Stimulated activated CD4-positive, alpha-beta T cell treated with anti-CD3 and anti-CD28 coated beads, TNF-alpha, amount 100 ng/mL, for 24 hours (primary cell): ENCODE results near the gene GDF7.

Source experiments
- DNase-seq, 3 experiments: peaks; one replicate each; pipeline ENCODE4 v3.0.0-alpha.2; 2020; ENCODE audit warnings: low read depth in 3 of 3

GDF7 gene

GRCh38 chr2:20661421-20662307 lies 5.3 kb upstream of the GDF7 start:
- peak; percentile 49 to 53 (median 49) for DNase-seq

DNA sequence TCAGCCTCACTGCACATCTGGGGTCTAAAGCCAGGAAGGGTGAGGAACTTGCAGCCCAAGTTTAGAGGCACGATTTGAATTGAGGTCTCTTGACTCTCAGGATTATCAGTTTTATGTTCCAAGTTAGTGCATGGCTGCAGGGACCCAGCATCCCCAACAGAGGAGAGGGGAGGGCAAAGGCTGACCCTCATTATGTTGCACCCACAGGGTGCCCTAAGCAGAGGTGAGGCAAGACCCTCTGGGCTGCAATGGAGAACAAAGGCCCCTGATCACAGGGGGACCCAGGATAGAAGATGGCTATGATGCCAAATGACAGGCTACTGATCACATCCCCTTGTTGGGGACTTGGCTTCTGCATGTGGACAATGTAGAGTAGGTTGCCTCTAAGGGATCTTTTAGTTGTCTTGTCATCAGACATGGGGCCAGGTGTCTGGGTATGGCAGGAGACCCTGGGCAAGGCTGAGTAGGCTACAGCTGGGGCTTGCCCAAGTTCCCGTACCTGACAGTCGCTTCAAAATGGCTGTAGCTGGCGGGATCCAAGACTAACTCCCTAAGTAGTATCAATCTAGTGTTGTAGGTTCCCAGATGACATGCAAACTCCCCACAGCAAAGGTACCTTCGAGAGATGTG lies 4.5 kb upstream of the GDF7 start:
- no peak for DNase-seq

GRCh38 chr2:20663196-20664070 lies 3.5 kb upstream of the GDF7 start:
- DNase-seq, result no peak

GRCh38 chr2:20664071-20664390 lies 2.9 kb upstream of the GDF7 start:
- no peak for DNase-seq

- DNase-seq, result no peak
Measured at GRCh38 chr2:20664431-20665242, 2.3 kb upstream of the GDF7 start.

- no peak for DNase-seq
Measured at GRCh38 chr2:20665243-20666004, 1.5 kb upstream of the GDF7 start.

GRCh38 chr2:20666005-20666303 lies 990 bp upstream of the GDF7 start:
- DNase-seq, result no peak

DNA sequence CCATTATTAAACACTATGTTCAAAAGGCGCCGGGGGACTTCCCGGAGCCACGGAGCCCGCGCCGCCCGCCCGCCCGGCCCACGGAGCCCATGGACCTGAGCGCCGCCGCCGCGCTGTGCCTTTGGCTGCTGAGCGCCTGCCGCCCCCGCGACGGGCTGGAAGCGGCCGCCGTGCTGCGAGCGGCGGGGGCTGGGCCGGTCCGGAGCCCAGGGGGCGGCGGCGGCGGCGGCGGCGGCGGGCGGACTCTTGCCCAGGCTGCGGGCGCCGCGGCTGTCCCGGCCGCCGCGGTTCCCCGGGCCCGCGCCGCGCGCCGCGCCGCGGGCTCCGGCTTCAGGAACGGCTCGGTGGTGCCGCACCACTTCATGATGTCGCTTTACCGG lies 197 bp downstream of the GDF7 start:
- DNase-seq, result no peak

GRCh38 chr2:20667531-20668401 lies 822 bp downstream of the GDF7 start:
- DNase-seq, result no peak

DNA sequence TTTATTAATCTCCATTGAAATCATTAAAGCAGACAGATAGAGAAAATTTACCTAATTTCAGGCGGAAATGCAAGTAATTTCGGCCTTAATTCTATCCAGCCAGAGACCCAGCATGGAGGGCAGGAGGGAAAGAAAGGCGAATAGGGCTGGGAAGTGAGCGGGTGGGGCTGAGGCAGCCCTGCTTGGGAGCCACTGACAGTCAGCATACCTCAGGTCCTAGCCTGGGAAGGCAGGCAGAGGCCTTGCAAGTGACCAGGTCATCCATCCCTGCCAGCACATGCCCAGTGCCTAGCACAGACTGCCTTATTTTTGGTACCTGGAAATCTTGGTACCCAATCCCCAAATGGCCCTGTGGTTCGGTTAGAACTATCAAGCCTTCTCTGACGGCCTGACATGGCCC lies 1.5 kb downstream of the GDF7 start:
- no peak for DNase-seq

- no peak for DNase-seq
Measured at GRCh38 chr2:20668871-20669475, 2.0 kb downstream of the GDF7 start.

GRCh38 chr2:20669562-20670314 lies 2.8 kb downstream of the GDF7 start:
- no peak for DNase-seq

DNA sequence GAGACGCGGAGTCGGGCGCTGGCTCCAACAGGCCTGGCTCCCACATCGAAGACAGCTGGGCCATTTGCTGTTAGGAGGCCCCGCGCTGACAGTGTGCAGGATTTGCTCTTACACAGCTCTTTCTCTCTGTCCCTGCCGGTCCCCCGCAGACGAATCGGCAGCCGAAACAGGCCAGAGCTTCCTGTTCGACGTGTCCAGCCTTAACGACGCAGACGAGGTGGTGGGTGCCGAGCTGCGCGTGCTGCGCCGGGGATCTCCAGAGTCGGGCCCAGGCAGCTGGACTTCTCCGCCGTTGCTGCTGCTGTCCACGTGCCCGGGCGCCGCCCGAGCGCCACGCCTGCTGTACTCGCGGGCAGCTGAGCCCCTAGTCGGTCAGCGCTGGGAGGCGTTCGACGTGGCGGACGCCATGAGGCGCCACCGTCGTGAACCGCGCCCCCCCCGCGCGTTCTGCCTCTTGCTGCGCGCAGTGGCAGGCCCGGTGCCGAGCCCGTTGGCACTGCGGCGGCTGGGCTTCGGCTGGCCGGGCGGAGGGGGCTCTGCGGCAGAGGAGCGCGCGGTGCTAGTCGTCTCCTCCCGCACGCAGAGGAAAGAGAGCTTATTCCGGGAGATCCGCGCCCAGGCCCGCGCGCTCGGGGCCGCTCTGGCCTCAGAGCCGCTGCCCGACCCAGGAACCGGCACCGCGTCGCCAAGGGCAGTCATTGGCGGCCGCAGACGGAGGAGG lies 3.5 kb downstream of the GDF7 start:
- no peak for DNase-seq

GRCh38 chr2:20671036-20671735 lies 4.2 kb downstream of the GDF7 start:
- DNase-seq, result no peak

DNA sequence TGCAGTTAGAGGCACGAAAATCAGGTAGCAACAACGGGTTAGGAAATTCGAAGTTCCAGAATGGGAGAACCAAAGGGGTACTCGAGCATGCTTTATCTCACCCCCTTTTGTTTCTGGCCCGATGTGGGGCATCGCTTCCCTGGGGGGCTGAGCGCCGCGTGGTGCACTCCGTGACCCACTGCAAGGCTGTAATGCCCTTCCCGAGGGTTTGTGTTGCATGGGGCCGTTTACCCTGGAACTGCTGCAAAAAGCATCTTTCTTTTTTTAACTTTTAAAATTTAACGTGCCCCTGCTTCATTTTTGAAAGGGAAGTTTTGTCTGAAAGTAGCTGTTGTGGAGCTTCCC lies 4.8 kb downstream of the GDF7 start:
- DNase-seq, result no peak

DNA sequence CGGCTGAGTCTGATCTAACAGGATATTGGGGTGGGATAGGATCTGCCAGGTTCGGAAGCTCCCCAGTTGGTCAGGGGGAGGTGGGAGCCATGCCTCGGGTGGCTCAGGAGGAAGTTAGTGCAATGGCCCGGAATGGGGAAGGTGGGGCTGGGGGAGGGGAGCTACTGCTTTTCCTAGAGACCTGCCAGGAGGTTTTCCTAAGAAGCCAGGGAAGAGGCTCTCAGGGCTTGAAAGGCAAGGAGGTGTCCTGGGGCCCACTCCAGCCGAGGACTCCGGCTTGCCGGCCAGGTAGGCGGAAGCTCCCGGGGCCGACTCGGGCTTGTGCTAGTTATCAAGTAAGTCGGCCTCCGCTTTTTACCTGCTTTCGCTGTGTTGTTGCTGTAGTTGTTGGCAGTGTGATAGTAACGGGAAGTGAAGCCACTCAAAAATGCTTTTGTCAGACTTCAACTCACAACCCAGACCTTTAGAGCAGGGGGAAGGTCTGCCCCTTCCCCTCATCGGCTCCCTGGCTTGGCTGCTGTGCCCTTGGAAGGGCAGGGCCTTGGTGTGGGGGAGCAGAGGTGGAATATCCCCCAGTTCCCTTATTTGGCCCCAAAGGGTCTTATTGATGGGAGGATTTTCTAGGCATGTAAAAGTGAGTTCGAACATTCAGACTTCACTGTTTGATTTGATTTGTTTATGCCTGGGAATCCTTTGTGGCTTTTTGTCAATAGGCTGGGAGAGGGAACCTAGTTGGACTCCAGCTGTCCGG lies 5.4 kb downstream of the GDF7 start:
- DNase-seq, result no peak

- DNase-seq, result no peak
Measured at GRCh38 chr2:20673686-20674308, 6.9 kb downstream of the GDF7 start.
